OCI-LY3 (cell line): ENCODE data around the gene SKOR1.

ENCODE experiments used
- H2AFZ ChIP-seq: fragments of 200-600, 300-600 bp; shearing (Covaris generic); 2 replicates; pipeline ENCODE4 v1.6.0; 2014; ENCODE audit warnings: antibody characterized with exemption, low read depth, low read length
- H3K27ac ChIP-seq: fragments of 200-600, 300-600 bp; sonication (generic); 2 replicates; pipeline ENCODE4 v1.5.1; 2014; ENCODE audit warnings: mild to moderate bottlenecking, low read length, moderate library complexity, mixed read lengths
- H3K27me3 ChIP-seq: fragments of 200-600, 300-600 bp; sonication (generic); 2 replicates; pipeline ENCODE4 v1.6.1; 2014; ENCODE audit warnings: low read depth, low read length, mixed read lengths
- H3K36me3 ChIP-seq: fragments of 200-600, 300-600 bp; sonication (generic); replicated peaks from 2 replicates; pipeline ENCODE3; 2014; ENCODE audit warnings: low read depth, low read length, mixed read lengths
- H3K4me1 ChIP-seq: fragments of 300-600, 200-600 bp; sonication (generic); 2 replicates; pipeline ENCODE4 v1.6.1; 2014; ENCODE audit warnings: low read length, mixed read lengths
- H3K4me2 ChIP-seq: fragments of 200-600, 300-600 bp; sonication (generic); 2 replicates; pipeline ENCODE4 v1.6.1; 2014; ENCODE audit warnings: low read length, mixed read lengths
- H3K4me3 ChIP-seq: fragments of 300-600, 200-600 bp; sonication (generic); 2 replicates; pipeline ENCODE4 v1.5.1; 2014; ENCODE audit warnings: antibody characterized with exemption, mild to moderate bottlenecking, low read length, moderate library complexity
- H3K79me2 ChIP-seq: fragments of 300-600, 200-600 bp; shearing (Covaris generic); 2 replicates; pipeline ENCODE4 v1.6.1; 2014; ENCODE audit warnings: mild to moderate bottlenecking, low read length, mixed read lengths
- H3K9ac ChIP-seq: fragments of 300-600, 200-600 bp; shearing (Covaris generic); 2 replicates; pipeline ENCODE4 v1.6.0; 2014; ENCODE audit warnings: mild to moderate bottlenecking, low read length, moderate library complexity
- H3K9me3 ChIP-seq: fragments of 200-600, 300-600 bp; shearing (Covaris generic); 2 replicates; pipeline ENCODE4 v1.6.1; 2014; ENCODE audit warnings: low read length, mixed read lengths; ENCODE audit not compliant: insufficient read depth
- H4K20me1 ChIP-seq: fragments of 200-600, 300-600 bp; sonication (generic); 2 replicates; pipeline ENCODE4 v1.6.1; 2016; ENCODE audit warnings: low read length, mixed read lengths; ENCODE audit not compliant: insufficient read depth
- EZH2phosphoT487 ChIP-seq: fragments of 200-600 bp; shearing (Covaris generic); IDR thresholded peaks from 2 replicates; pipeline ENCODE4 v1.6.1; 2018; ENCODE audit warnings: antibody characterized with exemption, mixed run types, low read depth
- TF ChIP-seq, protein P1 (sequence below): fragments of 200-600, 300-600 bp; sonication (generic); IDR thresholded peaks from 2 replicates; pipeline ENCODE4 v1.5.1; 2014; ENCODE audit warnings: antibody characterized with exemption, low read length, low read depth

Gene SKOR1

DNA sequence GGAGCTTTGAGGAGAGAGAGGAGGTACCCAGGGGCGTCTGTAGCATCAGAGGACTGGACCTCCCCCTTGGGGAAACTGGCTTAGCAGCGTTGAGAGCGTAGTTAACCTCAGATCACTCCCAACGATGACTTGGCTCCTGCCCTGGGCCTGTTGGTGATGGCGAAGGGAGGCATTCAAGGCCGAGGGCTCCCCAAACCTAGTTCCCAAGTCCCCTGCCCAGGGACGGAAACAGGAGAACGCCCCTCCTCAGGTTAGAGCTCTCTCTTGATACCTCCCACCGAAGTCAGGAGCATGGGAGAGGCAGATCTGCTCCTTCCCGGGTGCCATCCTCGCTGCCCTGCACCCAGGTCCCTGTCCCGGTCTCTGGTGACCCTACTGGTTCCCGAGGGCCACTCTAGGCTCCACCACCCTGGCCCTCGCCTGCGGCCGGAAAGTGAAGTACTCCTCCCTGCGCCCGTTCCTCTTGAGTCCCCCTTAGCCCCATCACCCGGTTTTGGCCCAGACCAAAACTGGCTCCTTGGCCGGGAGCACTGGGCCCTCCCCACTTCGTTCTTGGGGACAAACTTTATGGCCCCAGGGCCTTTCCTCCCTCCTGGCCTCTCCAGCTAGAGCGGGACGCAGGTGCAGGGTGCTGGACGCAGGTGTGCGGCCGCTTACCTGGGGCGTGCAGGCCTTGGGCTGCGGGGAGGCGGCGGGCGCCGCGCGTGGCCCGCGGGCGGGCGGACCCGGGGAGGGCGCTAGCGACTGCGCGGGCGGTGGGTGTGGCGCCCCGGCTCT lies 2.6 kb upstream of the SKOR1 start:
- Histone ChIP-seq H4K20me1 (no peaks in the 10 kb centered on the region), H3K4me2 (0 out of 2 replicates have a peak overlapping the region, but pooled peaks have one; percentile 42), H3K9ac (no peak overlapping the region), H2AFZ (no peak overlapping the region), H3K36me3 (no peaks in the 10 kb centered on the region), H3K79me2 (no peaks in the 10 kb centered on the region), H3K4me1 (no peaks in the 10 kb centered on the region), H3K27me3 (no peaks in the 10 kb centered on the region), H3K4me3 (peak overlapping the region; percentile 50; the same call in 1 of the 2 replicates), H3K9me3 (no peaks in the 10 kb centered on the region), H3K27ac (no peak overlapping the region)
- no peak for TF ChIP-seq EZH2phosphoT487
- TF ChIP-seq, protein P1, sequence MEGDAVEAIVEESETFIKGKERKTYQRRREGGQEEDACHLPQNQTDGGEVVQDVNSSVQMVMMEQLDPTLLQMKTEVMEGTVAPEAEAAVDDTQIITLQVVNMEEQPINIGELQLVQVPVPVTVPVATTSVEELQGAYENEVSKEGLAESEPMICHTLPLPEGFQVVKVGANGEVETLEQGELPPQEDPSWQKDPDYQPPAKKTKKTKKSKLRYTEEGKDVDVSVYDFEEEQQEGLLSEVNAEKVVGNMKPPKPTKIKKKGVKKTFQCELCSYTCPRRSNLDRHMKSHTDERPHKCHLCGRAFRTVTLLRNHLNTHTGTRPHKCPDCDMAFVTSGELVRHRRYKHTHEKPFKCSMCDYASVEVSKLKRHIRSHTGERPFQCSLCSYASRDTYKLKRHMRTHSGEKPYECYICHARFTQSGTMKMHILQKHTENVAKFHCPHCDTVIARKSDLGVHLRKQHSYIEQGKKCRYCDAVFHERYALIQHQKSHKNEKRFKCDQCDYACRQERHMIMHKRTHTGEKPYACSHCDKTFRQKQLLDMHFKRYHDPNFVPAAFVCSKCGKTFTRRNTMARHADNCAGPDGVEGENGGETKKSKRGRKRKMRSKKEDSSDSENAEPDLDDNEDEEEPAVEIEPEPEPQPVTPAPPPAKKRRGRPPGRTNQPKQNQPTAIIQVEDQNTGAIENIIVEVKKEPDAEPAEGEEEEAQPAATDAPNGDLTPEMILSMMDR = no peak

DNA sequence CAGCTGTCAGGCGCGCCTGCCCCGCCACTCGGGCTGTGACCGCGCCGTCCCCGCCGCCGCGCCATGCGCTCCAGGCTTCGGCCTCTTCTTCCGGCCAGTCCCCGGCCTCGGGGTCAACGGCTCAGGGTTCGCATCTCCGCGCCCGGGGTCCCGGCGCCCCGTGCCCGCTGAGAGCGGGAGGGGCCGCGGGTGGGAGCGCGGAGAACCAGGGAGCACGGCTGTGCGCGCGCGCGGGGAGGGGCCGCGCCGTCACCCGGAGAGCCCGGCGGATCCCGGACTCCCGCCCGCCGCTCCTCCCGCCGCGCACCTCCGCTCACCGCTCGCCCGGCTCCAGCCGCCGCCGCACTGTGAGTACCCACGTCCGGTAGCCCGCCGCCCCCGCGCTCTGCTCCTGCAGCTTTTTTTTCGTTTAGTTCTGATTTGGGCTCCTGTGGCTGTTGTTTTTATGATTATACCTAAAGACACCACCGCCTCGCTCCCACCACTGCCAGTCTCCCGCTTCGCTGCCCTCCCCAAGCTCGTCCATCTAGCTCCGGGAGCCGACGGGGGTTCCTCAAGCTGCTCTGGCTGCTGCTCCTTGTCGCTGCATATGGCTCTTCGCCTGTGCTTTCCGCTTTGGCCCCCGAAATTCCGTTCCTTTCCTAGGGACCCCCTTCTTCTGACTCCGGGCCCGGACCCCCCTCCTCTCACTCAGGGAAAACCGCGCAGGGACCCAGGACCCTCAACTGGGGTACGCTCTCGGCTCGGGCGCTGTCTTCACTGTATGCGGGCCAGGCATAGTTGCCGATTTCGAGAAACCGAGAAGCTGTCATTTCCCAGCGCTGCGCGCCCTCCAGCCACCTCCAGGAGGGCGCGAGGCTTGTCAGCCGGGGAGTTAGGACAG lies 1.8 kb upstream of the SKOR1 start:
- H3K4me2 ChIP-seq = peak overlapping the region; percentile 42
- H3K36me3 ChIP-seq = no peaks in the 10 kb centered on the region
- no peaks in the 10 kb centered on the region for H3K79me2 ChIP-seq
- H3K4me1 ChIP-seq = no peaks in the 10 kb centered on the region
- no peak overlapping the region for H3K9ac ChIP-seq
- H3K27me3 ChIP-seq = no peaks in the 10 kb centered on the region
- no peaks in the 10 kb centered on the region for H4K20me1 ChIP-seq
- no peaks in the 10 kb centered on the region for H3K9me3 ChIP-seq
- H3K4me3 ChIP-seq = peak overlapping the region; percentile 50; the same call in 1 of the 2 replicates
- no peak overlapping the region for H3K27ac ChIP-seq
- TF ChIP-seq, protein P1 = no peak
- no peak for TF ChIP-seq EZH2phosphoT487
- no peak overlapping the region for H2AFZ ChIP-seq

DNA sequence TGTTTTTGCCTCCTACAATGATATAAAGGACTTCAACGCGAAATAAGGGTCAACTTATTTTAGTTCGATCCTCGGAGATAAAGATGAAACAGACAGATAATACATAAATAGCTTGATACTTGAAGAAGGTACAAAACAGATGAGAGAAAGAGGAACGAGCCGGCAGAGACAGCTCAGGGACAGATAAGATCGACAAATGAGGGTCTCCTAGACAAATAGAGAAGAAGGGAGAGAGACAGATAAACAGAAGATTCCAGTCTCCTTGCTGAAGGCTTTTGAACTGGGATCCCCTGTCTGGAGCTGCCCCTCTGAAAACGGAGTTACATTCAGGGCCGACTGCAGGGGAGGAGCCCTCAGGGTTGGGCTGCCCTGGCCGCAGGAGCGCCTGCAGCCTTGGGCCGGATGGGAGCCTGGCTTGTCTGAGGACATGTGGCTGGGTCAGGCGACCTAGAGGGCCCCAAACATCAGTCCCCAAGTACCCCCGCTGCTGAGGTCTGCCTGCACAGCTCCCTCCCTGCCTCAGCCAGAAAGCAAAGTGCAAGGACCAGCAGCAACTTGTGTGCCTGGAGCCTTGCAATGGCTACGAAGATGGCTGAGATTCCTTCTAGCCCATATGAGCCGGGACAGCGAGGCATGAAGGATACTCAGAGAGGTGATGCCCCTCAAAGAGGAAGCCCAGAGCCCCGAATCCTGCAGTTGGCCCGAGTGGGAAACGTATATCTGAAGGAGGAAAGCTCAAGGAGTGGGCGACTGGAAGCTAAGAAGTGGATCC lies 926 bp upstream of the SKOR1 start:
- H3K9me3 ChIP-seq = no peaks in the 10 kb centered on the region
- no peaks in the 10 kb centered on the region for H3K79me2 ChIP-seq
- no peak overlapping the region for H3K27ac ChIP-seq
- no peak overlapping the region for H2AFZ ChIP-seq
- H3K4me3 ChIP-seq = peak overlapping the region; percentile 50; the same call in 1 of the 2 replicates
- no peaks in the 10 kb centered on the region for H3K36me3 ChIP-seq
- H3K27me3 ChIP-seq = no peaks in the 10 kb centered on the region
- H3K4me1 ChIP-seq = no peaks in the 10 kb centered on the region
- peak overlapping the region; percentile 42 for H3K4me2 ChIP-seq
- no peak for TF ChIP-seq EZH2phosphoT487
- TF ChIP-seq, protein P1 = no peak
- H3K9ac ChIP-seq = no peak overlapping the region
- no peaks in the 10 kb centered on the region for H4K20me1 ChIP-seq
